Gastroesophageal sphincter (tissue), 3 donors: ENCODE measurements around the gene WNK2.

Source experiments
- CTCF ChIP-seq, 4 experiments: fragments of 200-600 bp in 2 of 4; fragments of 450-650 bp in 2 of 4; sonication (generic) in 1 of 4; IDR thresholded peaks; one replicate each; pipeline ENCODE4 v1.5.1; 2017 to 2019; ENCODE audit warnings: antibody characterized with exemption in 4 of 4, mild to moderate bottlenecking in 2 of 4, moderate library complexity in 2 of 4
- EP300 ChIP-seq: sonication (generic); formaldehyde crosslinking; IDR thresholded peaks from one replicate; pipeline ENCODE4 v1.6.1; 2017; ENCODE audit warnings: antibody characterized with exemption, mild to moderate bottlenecking
- POLR2AphosphoS5 ChIP-seq: sonication (generic); formaldehyde crosslinking; IDR thresholded peaks from one replicate; pipeline ENCODE4 v1.6.1; 2017; ENCODE audit warnings: antibody characterized with exemption

GRCh38 chr9:93228030-93228429 is 44.1 kb downstream of the WNK2 start:
- no peak for TF ChIP-seq POLR2AphosphoS5
- TF ChIP-seq CTCF (IDR thresholded peaks at IDR 0.05), result no peak
- no peak for TF ChIP-seq EP300
